HepG2 (cell line): Measurements from ENCODE around the gene ENO2. TPM values are rescaled to one million over a fixed set of nuclear protein-coding genes. Genes with fewer than 3 reads are reported as not detected.

Experiments used
- ATAC-seq: fragments of 200-7000 bp; cut with Tn5 transposase; 3 replicates; pipeline ENCODE4 v1.9.1; 2020; ENCODE audit warnings: mild to moderate bottlenecking, moderate library complexity
- BruUV-seq: library from RNA; stranded (reverse); fragments of 400-500 nt; replicated peaks from 2 replicates; lab custom pipeline; 2021; lab: Mats Ljungman, UMichigan
- CTCF ChIA-PET: fragments of 300-600 bp; formaldehyde crosslinking; extraction: SDS; loops from one replicate; lab custom pipeline; 2021; ENCODE audit warnings: low total read pairs, inconsistent platforms, low intra/inter-chr PET ratio; lab: Yijun Ruan, JAX
- POLR2A ChIA-PET: fragments of 350-600 bp; sonication (Branson Sonifier 250); formaldehyde crosslinking; loops from one replicate; lab custom pipeline; 2020; ENCODE audit warnings: antibody characterized with exemption, inconsistent platforms; lab: Yijun Ruan, JAX
- DNase-seq: peaks from one replicate; pipeline ENCODE4 v3.0.0-alpha.2; 2015; ENCODE audit warnings: low spot score
- FAIRE-seq: peaks from 3 replicates; lab custom pipeline; 2011; peaks lifted over from hg19 to GRCh38; lab: Jason Lieb, UNC
- H2AFZ ChIP-seq: one replicate; pipeline ENCODE4 v1.6.1; 2011; ENCODE audit warnings: low read length, inconsistent platforms
- H3K27ac ChIP-seq: fragments of 300-600 bp; 3 replicates; pipeline ENCODE4 v1.8.0; 2011; ENCODE audit warnings: mixed run types, mild to moderate bottlenecking, mixed read lengths, low read length, inconsistent platforms; ENCODE audit not compliant: insufficient read depth; ENCODE audit errors: extremely low read length
- H3K27me3 ChIP-seq, 2 experiments: fragments of 200-600 bp in 1 of 2; 2 replicates in 1 of 2; 3 replicates in 1 of 2; pipeline versions ENCODE4 v1.6.0 to v1.8.0; 2011; ENCODE audit warnings: low read length in 2 of 2, mild to moderate bottlenecking in 2 of 2, moderate library complexity in 2 of 2, inconsistent platforms in 1 of 2; ENCODE audit not compliant: insufficient read depth in 2 of 2, control insufficient read depth in 1 of 2
- H3K36me3 ChIP-seq, 2 experiments: fragments of 200-600 bp in 1 of 2; replicated peaks in 1 of 2; 2 replicates in 1 of 2; 3 replicates in 1 of 2; pipeline versions ENCODE4 v1.5.1 to v1.8.0; 2011; ENCODE audit warnings: low read length in 2 of 2, inconsistent platforms in 1 of 2; ENCODE audit not compliant: insufficient read depth in 2 of 2, control insufficient read depth in 1 of 2
- H3K4me1 ChIP-seq: 2 replicates; pipeline ENCODE4 v1.5.1; 2012; ENCODE audit warnings: low read length, inconsistent platforms; ENCODE audit not compliant: insufficient read depth
- H3K4me2 ChIP-seq: 2 replicates; pipeline ENCODE4 v1.6.0; 2011; ENCODE audit warnings: low read depth, low read length, inconsistent platforms
- H3K4me3 ChIP-seq, 3 experiments: fragments of 200-600 bp in 1 of 3; sonication (generic), shearing (Covaris generic) in 1 of 3; replicated peaks in 1 of 3; 2 replicates each; pipeline ENCODE4 v1.5.1; 2011 to 2016; ENCODE audit warnings: low read length in 3 of 3, inconsistent platforms in 2 of 3, low read depth in 2 of 3, mild to moderate bottlenecking in 2 of 3, control low read depth in 1 of 3, mixed read lengths in 1 of 3; ENCODE audit not compliant: insufficient read depth in 1 of 3
- H3K79me2 ChIP-seq: one replicate; pipeline ENCODE4 v1.6.1; 2011; ENCODE audit warnings: low read length, inconsistent platforms; ENCODE audit not compliant: insufficient read depth
- H3K9ac ChIP-seq: 2 replicates; pipeline ENCODE4 v1.6.0; 2011; ENCODE audit warnings: mild to moderate bottlenecking, low read depth, low read length, inconsistent platforms; ENCODE audit not compliant: insufficient read depth
- H3K9me3 ChIP-seq: 2 replicates; pipeline ENCODE4 v1.5.1; 2012; ENCODE audit warnings: mild to moderate bottlenecking, low read length
- H4K20me1 ChIP-seq: 2 replicates; pipeline ENCODE4 v1.6.0; 2011; ENCODE audit warnings: inconsistent platforms, mild to moderate bottlenecking, low read length, moderate library complexity; ENCODE audit not compliant: insufficient read depth
- AHR ChIP-seq: IDR thresholded peaks from 2 replicates; pipeline ENCODE4 v1.6.1; 2018; ENCODE audit warnings: missing genetic modification reagents, missing compliant biosample characterization
- EED ChIP-seq: sonication (generic); formaldehyde crosslinking; IDR thresholded peaks from 2 replicates; pipeline ENCODE4 v1.5.0; 2020; ENCODE audit warnings: mild to moderate bottlenecking, missing genetic modification reagents
- ETV5 ChIP-seq: IDR thresholded peaks from 2 replicates; pipeline ENCODE4 v1.6.1; 2018; ENCODE audit warnings: missing biosample characterization, missing genetic modification reagents, inconsistent platforms, borderline replicate concordance
- KLF12 ChIP-seq: sonication (generic); formaldehyde crosslinking; IDR thresholded peaks from 2 replicates; pipeline ENCODE4 v1.4.0; 2020; ENCODE audit warnings: missing genetic modification reagents, borderline replicate concordance
- ZNF180 ChIP-seq: sonication (generic); formaldehyde crosslinking; IDR thresholded peaks from 2 replicates; pipeline ENCODE4 v1.4.0; 2020; ENCODE audit warnings: low read depth, missing genetic modification reagents, borderline replicate concordance
- ZNF207 ChIP-seq: fragments of 450-650 bp; IDR thresholded peaks from 2 replicates; pipeline ENCODE4 v1.6.1; 2016; ENCODE audit warnings: antibody characterized with exemption, borderline replicate concordance
- ZNF362 ChIP-seq: sonication (generic); formaldehyde crosslinking; IDR thresholded peaks from 2 replicates; pipeline ENCODE4 v1.4.0; 2020; ENCODE audit warnings: missing genetic modification reagents, mild to moderate bottlenecking, borderline replicate concordance
- WGBS: methylation state at CpG from one replicate; pipeline ENCODE4 v1.1.6; 2017; ENCODE audit warnings: low lambda C conversion rate; 5-methylcytosine and 5-hydroxymethylcytosine counted together
- in situ Hi-C: cut with HindIII; loops from 2 replicates; pipeline ENCODE4 v1.10.0; 2017; ENCODE audit warnings: low pct_unique_long_range_greater_than_20kb; ENCODE audit not compliant: extremely low pct_ligation_motif_present
- intact Hi-C: fragments of 100-400 bp; cut with micrococcal nuclease; formaldehyde crosslinking; loops from one replicate; pipeline ENCODE4 v1.10.0; 2022; ENCODE audit not compliant: unreplicated experiment
- polyA plus RNA-seq, 8 experiments: library from polyadenylated mRNA; depleted of rRNA in 3 of 8; stranded (reverse) in 7 of 8; unstranded in 1 of 8; fragments of >200 nt; fragmentation: Illumina TruSeq in 4 of 8; extraction: Trizol in 4 of 8; gene quantifications; 2 replicates each; pipeline versions ENCODE4 v1.2.1 to v1.2.3, GENCODE V29; 2011 to 2016; ENCODE audit warnings: low read depth in 4 of 8, missing spikeins in 1 of 8, mixed read lengths in 1 of 8; ENCODE audit not compliant: insufficient read depth in 1 of 8
- total RNA-seq, 5 experiments: library from RNA; depleted of rRNA; stranded (reverse); fragments of >200 nt; fragmentation: Illumina TruSeq; extraction: Trizol; gene quantifications; 2 replicates each; pipeline ENCODE4 v1.2.3, GENCODE V29; 2016; ENCODE audit warnings: low read depth in 1 of 5
- TF ChIP-seq, protein P1 (sequence below): sonication (generic); formaldehyde crosslinking; IDR thresholded peaks from 2 replicates; pipeline ENCODE4 v1.4.0; 2020; ENCODE audit warnings: missing genetic modification reagents
- TF ChIP-seq, protein P2 (sequence below): sonication (generic); formaldehyde crosslinking; IDR thresholded peaks from 2 replicates; pipeline ENCODE4 v1.9.0; 2022; ENCODE audit warnings: low read depth, missing genetic modification reagents

ENO2 gene
- total and polyA plus RNA-seq, 2 of the 13 experiments (the other 11 are each of a cell fraction or from before 2014, with no cell fraction given), result 19.3 to 136 TPM

DNA sequence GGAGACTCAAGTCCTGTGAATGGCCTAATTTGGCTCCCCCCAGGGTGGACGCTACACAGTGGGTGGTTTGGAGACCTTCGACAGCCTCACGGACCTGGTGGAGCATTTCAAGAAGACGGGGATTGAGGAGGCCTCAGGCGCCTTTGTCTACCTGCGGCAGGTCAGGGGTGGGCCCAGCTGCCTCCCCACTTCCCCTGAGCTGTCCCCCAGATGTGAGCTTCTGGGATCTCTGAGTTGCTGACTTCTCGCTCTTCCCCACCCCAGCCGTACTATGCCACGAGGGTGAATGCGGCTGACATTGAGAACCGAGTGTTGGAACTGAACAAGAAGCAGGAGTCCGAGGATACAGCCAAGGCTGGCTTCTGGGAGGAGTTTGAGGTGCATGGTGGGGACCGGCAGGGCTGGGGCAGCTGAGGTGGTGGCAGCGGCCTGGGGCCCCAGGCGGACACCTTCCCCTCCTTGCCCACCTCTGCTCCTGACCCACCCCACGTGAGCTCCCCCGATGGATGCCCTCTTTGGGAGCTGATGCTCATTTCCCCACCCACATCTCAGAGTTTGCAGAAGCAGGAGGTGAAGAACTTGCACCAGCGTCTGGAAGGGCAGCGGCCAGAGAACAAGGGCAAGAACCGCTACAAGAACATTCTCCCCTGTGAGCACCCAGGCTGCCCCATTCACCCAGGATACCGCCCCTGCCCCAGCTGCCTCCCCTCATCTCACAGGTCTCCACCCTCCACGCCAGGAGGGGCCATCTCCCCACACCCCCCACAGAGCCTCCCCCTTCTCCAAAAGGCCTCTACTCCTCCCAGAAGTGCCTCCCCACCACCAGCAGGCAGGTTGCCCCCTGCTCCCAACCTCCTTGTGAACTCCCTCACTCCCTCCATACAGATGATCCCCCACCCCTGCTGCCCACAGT, 41.0 kb downstream of the ENO2 start:
- Histone ChIP-seq H4K20me1 (no peaks in the 10 kb centered on the region), H3K36me3 (no peaks in the 10 kb centered on the region; a peak in 1 of 5 replicates), H3K4me2 (no peak overlapping the region), H3K9me3 (no peaks in the 10 kb centered on the region), H2AFZ (no peak overlapping the region), H3K27ac (no peak overlapping the region), H3K9ac (no peak overlapping the region), H3K79me2 (no peaks in the 10 kb centered on the region), H3K4me1 (peaks cover 5% of the 10 kb centered on the region; the same call in 1 of the 2 replicates), H3K27me3 (no peaks in the 10 kb centered on the region), H3K4me3 (no peak overlapping the region)
- no peak for TF ChIP-seq ZNF362 (CRISPR knock-in tag)
- TF ChIP-seq ETV5, result no peak
- TF ChIP-seq ZNF207, result no peak
- TF ChIP-seq ZNF180 (CRISPR knock-in tag), result no peak
- no peak for TF ChIP-seq AHR
- TF ChIP-seq, protein P1, sequence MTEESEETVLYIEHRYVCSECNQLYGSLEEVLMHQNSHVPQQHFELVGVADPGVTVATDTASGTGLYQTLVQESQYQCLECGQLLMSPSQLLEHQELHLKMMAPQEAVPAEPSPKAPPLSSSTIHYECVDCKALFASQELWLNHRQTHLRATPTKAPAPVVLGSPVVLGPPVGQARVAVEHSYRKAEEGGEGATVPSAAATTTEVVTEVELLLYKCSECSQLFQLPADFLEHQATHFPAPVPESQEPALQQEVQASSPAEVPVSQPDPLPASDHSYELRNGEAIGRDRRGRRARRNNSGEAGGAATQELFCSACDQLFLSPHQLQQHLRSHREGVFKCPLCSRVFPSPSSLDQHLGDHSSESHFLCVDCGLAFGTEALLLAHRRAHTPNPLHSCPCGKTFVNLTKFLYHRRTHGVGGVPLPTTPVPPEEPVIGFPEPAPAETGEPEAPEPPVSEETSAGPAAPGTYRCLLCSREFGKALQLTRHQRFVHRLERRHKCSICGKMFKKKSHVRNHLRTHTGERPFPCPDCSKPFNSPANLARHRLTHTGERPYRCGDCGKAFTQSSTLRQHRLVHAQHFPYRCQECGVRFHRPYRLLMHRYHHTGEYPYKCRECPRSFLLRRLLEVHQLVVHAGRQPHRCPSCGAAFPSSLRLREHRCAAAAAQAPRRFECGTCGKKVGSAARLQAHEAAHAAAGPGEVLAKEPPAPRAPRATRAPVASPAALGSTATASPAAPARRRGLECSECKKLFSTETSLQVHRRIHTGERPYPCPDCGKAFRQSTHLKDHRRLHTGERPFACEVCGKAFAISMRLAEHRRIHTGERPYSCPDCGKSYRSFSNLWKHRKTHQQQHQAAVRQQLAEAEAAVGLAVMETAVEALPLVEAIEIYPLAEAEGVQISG, result no peak
- no peak for TF ChIP-seq KLF12 (CRISPR knock-in tag)
- no peak for TF ChIP-seq EED (CRISPR knock-in tag)
- TF ChIP-seq, protein P2, sequence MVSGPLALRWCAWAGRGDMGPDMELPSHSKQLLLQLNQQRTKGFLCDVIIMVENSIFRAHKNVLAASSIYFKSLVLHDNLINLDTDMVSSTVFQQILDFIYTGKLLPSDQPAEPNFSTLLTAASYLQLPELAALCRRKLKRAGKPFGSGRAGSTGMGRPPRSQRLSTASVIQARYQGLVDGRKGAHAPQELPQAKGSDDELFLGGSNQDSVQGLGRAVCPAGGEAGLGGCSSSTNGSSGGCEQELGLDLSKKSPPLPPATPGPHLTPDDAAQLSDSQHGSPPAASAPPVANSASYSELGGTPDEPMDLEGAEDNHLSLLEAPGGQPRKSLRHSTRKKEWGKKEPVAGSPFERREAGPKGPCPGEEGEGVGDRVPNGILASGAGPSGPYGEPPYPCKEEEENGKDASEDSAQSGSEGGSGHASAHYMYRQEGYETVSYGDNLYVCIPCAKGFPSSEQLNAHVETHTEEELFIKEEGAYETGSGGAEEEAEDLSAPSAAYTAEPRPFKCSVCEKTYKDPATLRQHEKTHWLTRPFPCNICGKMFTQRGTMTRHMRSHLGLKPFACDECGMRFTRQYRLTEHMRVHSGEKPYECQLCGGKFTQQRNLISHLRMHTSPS (CRISPR knock-in tag), result no peak
- in situ Hi-C loops (no loop called here), intact Hi-C loops (no loop called here)
- WGBS, result 92% methylated on average over 15 of the region's 22 CpGs
- POLR2A ChIA-PET, result interaction anchor here (0.7 to 1.3 kb wide), 2 partner anchors 14 to 15 kb away, joined by 3 to 4 read pairs; partner anchors contain the start of genes EMG1 and PHB2
- ATAC-seq (no peak), FAIRE-seq (no peak), DNase-seq (no peak)
- CTCF ChIA-PET, result no interaction called here
- BruUV-seq, result no TSS peak
